OCI-LY3 (cell line): ENCODE data around the gene TMEM178B.

Experiments
- H2AFZ ChIP-seq: fragments of 200-600, 300-600 bp; shearing (Covaris generic); 2 replicates; pipeline ENCODE4 v1.6.0; 2014; ENCODE audit warnings: antibody characterized with exemption, low read depth, low read length
- H3K27ac ChIP-seq: fragments of 200-600, 300-600 bp; sonication (generic); 2 replicates; pipeline ENCODE4 v1.5.1; 2014; ENCODE audit warnings: mild to moderate bottlenecking, low read length, moderate library complexity, mixed read lengths
- H3K27me3 ChIP-seq: fragments of 200-600, 300-600 bp; sonication (generic); 2 replicates; pipeline ENCODE4 v1.6.1; 2014; ENCODE audit warnings: low read depth, low read length, mixed read lengths
- H3K36me3 ChIP-seq: fragments of 200-600, 300-600 bp; sonication (generic); replicated peaks from 2 replicates; pipeline ENCODE3; 2014; ENCODE audit warnings: low read depth, low read length, mixed read lengths
- H3K4me1 ChIP-seq: fragments of 300-600, 200-600 bp; sonication (generic); 2 replicates; pipeline ENCODE4 v1.6.1; 2014; ENCODE audit warnings: low read length, mixed read lengths
- H3K4me2 ChIP-seq: fragments of 200-600, 300-600 bp; sonication (generic); 2 replicates; pipeline ENCODE4 v1.6.1; 2014; ENCODE audit warnings: low read length, mixed read lengths
- H3K4me3 ChIP-seq: fragments of 300-600, 200-600 bp; sonication (generic); 2 replicates; pipeline ENCODE4 v1.5.1; 2014; ENCODE audit warnings: antibody characterized with exemption, mild to moderate bottlenecking, low read length, moderate library complexity
- H3K79me2 ChIP-seq: fragments of 300-600, 200-600 bp; shearing (Covaris generic); 2 replicates; pipeline ENCODE4 v1.6.1; 2014; ENCODE audit warnings: mild to moderate bottlenecking, low read length, mixed read lengths
- H3K9ac ChIP-seq: fragments of 300-600, 200-600 bp; shearing (Covaris generic); 2 replicates; pipeline ENCODE4 v1.6.0; 2014; ENCODE audit warnings: mild to moderate bottlenecking, low read length, moderate library complexity
- H3K9me3 ChIP-seq: fragments of 200-600, 300-600 bp; shearing (Covaris generic); 2 replicates; pipeline ENCODE4 v1.6.1; 2014; ENCODE audit warnings: low read length, mixed read lengths; ENCODE audit not compliant: insufficient read depth
- H4K20me1 ChIP-seq: fragments of 200-600, 300-600 bp; sonication (generic); 2 replicates; pipeline ENCODE4 v1.6.1; 2016; ENCODE audit warnings: low read length, mixed read lengths; ENCODE audit not compliant: insufficient read depth
- EZH2phosphoT487 ChIP-seq: fragments of 200-600 bp; shearing (Covaris generic); IDR thresholded peaks from 2 replicates; pipeline ENCODE4 v1.6.1; 2018; ENCODE audit warnings: antibody characterized with exemption, mixed run types, low read depth
- TF ChIP-seq, protein P1 (sequence below): fragments of 200-600, 300-600 bp; sonication (generic); IDR thresholded peaks from 2 replicates; pipeline ENCODE4 v1.5.1; 2014; ENCODE audit warnings: antibody characterized with exemption, low read length, low read depth

The TMEM178B gene

GRCh38 chr7:141430455-141431139, 356.7 kb downstream of the TMEM178B start:
- H3K27me3 ChIP-seq = no peaks in the 10 kb centered on the region
- H3K9me3 ChIP-seq = no peaks in the 10 kb centered on the region
- H3K79me2 ChIP-seq = no peaks in the 10 kb centered on the region
- no peak overlapping the region for H3K27ac ChIP-seq
- no peak overlapping the region for H2AFZ ChIP-seq
- TF ChIP-seq EZH2phosphoT487 = no peak
- TF ChIP-seq, protein P1, sequence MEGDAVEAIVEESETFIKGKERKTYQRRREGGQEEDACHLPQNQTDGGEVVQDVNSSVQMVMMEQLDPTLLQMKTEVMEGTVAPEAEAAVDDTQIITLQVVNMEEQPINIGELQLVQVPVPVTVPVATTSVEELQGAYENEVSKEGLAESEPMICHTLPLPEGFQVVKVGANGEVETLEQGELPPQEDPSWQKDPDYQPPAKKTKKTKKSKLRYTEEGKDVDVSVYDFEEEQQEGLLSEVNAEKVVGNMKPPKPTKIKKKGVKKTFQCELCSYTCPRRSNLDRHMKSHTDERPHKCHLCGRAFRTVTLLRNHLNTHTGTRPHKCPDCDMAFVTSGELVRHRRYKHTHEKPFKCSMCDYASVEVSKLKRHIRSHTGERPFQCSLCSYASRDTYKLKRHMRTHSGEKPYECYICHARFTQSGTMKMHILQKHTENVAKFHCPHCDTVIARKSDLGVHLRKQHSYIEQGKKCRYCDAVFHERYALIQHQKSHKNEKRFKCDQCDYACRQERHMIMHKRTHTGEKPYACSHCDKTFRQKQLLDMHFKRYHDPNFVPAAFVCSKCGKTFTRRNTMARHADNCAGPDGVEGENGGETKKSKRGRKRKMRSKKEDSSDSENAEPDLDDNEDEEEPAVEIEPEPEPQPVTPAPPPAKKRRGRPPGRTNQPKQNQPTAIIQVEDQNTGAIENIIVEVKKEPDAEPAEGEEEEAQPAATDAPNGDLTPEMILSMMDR = no peak
- H3K9ac ChIP-seq = no peak overlapping the region
- H4K20me1 ChIP-seq = no peaks in the 10 kb centered on the region
- no peak overlapping the region for H3K4me2 ChIP-seq
- H3K36me3 ChIP-seq = no peaks in the 10 kb centered on the region
- H3K4me3 ChIP-seq = no peak overlapping the region
- peaks cover 4% of the 10 kb centered on the region; the same call in 1 of the 2 replicates for H3K4me1 ChIP-seq

DNA sequence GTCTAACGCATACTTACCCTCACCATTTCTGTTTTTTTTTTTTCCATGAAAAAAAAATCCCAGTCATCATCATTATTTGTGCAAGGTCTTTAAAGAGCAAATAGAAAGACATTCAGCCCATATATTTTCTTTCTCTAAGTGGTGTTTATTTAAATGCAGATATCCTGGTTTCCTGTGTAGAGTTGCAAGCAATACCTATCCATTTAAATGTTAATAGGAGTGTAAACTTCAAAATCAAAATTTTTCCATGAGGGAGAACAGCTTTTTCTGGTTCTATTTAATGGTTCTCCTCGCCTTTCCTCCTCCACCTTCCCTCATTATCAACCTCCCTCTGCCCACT, 357.2 kb downstream of the TMEM178B start:
- no peak for TF ChIP-seq EZH2phosphoT487
- TF ChIP-seq, protein P1 = no peak
- no peak overlapping the region for H3K9ac ChIP-seq
- no peaks in the 10 kb centered on the region for H3K36me3 ChIP-seq
- H3K4me1 ChIP-seq = no peaks in the 10 kb centered on the region
- no peak overlapping the region for H3K4me2 ChIP-seq
- no peaks in the 10 kb centered on the region for H3K9me3 ChIP-seq
- H4K20me1 ChIP-seq = no peaks in the 10 kb centered on the region
- H3K4me3 ChIP-seq = no peak overlapping the region
- H3K27me3 ChIP-seq = no peaks in the 10 kb centered on the region
- no peaks in the 10 kb centered on the region for H3K79me2 ChIP-seq
- H3K27ac ChIP-seq = no peak overlapping the region
- H2AFZ ChIP-seq = no peak overlapping the region

- Histone ChIP-seq H3K79me2 (no peaks in the 10 kb centered on the region), H3K4me3 (no peak overlapping the region), H3K27me3 (no peaks in the 10 kb centered on the region), H3K9ac (no peak overlapping the region), H2AFZ (no peak overlapping the region), H3K4me2 (no peak overlapping the region), H3K9me3 (no peaks in the 10 kb centered on the region), H3K4me1 (no peaks in the 10 kb centered on the region), H4K20me1 (no peaks in the 10 kb centered on the region), H3K27ac (no peak overlapping the region), H3K36me3 (no peaks in the 10 kb centered on the region)
- no peak for TF ChIP-seq EZH2phosphoT487
- TF ChIP-seq, protein P1 = no peak
Measured at GRCh38 chr7:141431711-141432110, 357.8 kb downstream of the TMEM178B start.

- H4K20me1 ChIP-seq = no peaks in the 10 kb centered on the region
- no peak overlapping the region for H2AFZ ChIP-seq
- no peak overlapping the region for H3K27ac ChIP-seq
- H3K4me2 ChIP-seq = no peak overlapping the region
- H3K9me3 ChIP-seq = no peaks in the 10 kb centered on the region
- H3K9ac ChIP-seq = no peak overlapping the region
- TF ChIP-seq, protein P1 = no peak
- no peak for TF ChIP-seq EZH2phosphoT487
- no peaks in the 10 kb centered on the region for H3K4me1 ChIP-seq
- no peaks in the 10 kb centered on the region for H3K27me3 ChIP-seq
- H3K36me3 ChIP-seq = no peaks in the 10 kb centered on the region
- no peak overlapping the region for H3K4me3 ChIP-seq
- H3K79me2 ChIP-seq = no peaks in the 10 kb centered on the region
Measured at GRCh38 chr7:141433698-141434097, 359.8 kb downstream of the TMEM178B start.
